ENCODE measurements around the gene DOCK1.

The DOCK1 gene

GRCh38 chr10:127427926-127428325, 522.7 kb downstream of the DOCK1 start:
- DNase-seq (ENCODE audit: low read depth) = no peak
- H3K4me3 ChIP-seq (ENCODE audit: control insufficient read depth, low read depth, low read length) = no peak overlapping the region
- no peak for TF ChIP-seq CTCF (IDR thresholded peaks at IDR 0.05; ENCODE audit: control insufficient read depth, insufficient read depth, low read depth, low read length, missing control alignments)

- no peak for DNase-seq (ENCODE audit: low read depth)
- no peak for TF ChIP-seq CTCF (IDR thresholded peaks at IDR 0.05; ENCODE audit: control insufficient read depth, insufficient read depth, low read depth, low read length, missing control alignments)
These were observed 523.3 kb downstream of the DOCK1 start for GRCh38 chr10:127428385-127428980.

GRCh38 chr10:127429601-127430312, 524.5 kb downstream of the DOCK1 start:
- no peak for DNase-seq (ENCODE audit: low read depth)
- H3K4me3 ChIP-seq (ENCODE audit: control insufficient read depth, low read depth, low read length) = no peak overlapping the region
- no peak for TF ChIP-seq CTCF (IDR thresholded peaks at IDR 0.05; ENCODE audit: control insufficient read depth, insufficient read depth, low read depth, low read length, missing control alignments)

More at GRCh38 chr10:127428385-127428980, 523.3 kb downstream of the DOCK1 start:
- H3K4me3 ChIP-seq (ENCODE audit: control insufficient read depth, low read depth, low read length) = no peak overlapping the region

GRCh38 chr10:127431525-127431924, 526.3 kb downstream of the DOCK1 start:
- TF ChIP-seq CTCF (IDR thresholded peaks at IDR 0.05; ENCODE audit: control insufficient read depth, insufficient read depth, low read depth, low read length, missing control alignments) = no peak
- H3K4me3 ChIP-seq (ENCODE audit: control insufficient read depth, low read depth, low read length) = no peak overlapping the region
- DNase-seq (ENCODE audit: low read depth) = no peak

- DNase-seq (ENCODE audit: low read depth) = no peak
- no peak overlapping the region for H3K4me3 ChIP-seq (ENCODE audit: control insufficient read depth, low read depth, low read length)
- no peak for TF ChIP-seq CTCF (IDR thresholded peaks at IDR 0.05; ENCODE audit: control insufficient read depth, insufficient read depth, low read depth, low read length, missing control alignments)
These were observed 528.8 kb downstream of the DOCK1 start for GRCh38 chr10:127434006-127434405.

GRCh38 chr10:127435246-127435645, 530.0 kb downstream of the DOCK1 start:
- H3K4me3 ChIP-seq (ENCODE audit: control insufficient read depth, low read depth, low read length) = no peak overlapping the region
- no peak for TF ChIP-seq CTCF (IDR thresholded peaks at IDR 0.05; ENCODE audit: control insufficient read depth, insufficient read depth, low read depth, low read length, missing control alignments)
- no peak for DNase-seq (ENCODE audit: low read depth)
